Stimulated activated CD8-positive, alpha-beta memory T cell treated with anti-CD3 and anti-CD28 coated beads, Interleukin-15, amount 100 ng/mL, for 48 hours (primary cell): ENCODE data around the gene NT5C1B.
"Not testable (repeated sequence)": the region's sequence is repeated elsewhere in the genome, so short reads cannot be mapped to it uniquely, and the experiment has no call there.

Experiments
- DNase-seq, 2 donors: peaks; one replicate each; pipeline ENCODE4 v3.0.0-alpha.2; 2020; ENCODE audit warnings: low read depth in 2 of 2

NT5C1B gene

DNA sequence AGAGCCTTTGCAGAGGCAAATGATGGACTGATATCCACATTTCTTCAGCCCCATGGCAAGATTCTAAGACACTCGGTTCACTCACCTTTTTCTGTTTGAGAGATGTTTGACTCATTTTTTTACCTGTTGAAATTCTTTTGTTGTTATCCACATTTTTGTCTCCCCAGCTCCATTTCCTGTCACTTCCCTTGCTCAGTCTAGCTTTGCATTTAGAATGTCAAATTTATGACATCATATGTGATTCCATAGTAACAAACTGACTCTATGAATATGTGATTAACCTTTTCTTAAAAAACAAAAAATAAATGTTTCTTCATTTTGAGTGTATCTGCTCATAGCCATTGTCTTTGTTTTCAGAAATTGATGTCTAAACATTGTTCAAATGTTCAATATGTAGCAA, at the start of gene NT5C1B:
NT5C1B (minus strand) TSS at position 216 of the 400 bp plus-strand sequence; CDS start at position 115, 101 bp downstream.
- no peak for DNase-seq

DNA sequence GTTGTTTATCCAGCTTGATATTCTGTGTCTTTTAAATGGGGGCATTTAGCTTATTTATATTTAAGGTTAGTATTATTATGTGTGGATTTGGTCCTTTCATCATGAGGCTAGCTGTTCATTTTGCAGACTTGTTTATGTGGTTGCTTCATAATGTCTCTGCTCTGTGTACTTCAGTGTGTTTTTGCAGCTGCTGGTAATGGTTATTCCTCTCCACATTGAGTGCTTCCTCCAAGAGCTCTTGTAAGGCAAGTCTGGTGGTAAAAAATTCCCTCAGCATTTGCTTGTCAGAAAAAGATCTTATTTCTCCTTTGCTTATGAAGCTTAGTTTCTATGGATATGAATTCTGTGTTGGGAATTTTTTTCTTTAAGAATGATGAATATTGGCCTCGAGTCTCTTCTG, 47.8 kb upstream of the NT5C1B start:
- DNase-seq: no peak

DNA sequence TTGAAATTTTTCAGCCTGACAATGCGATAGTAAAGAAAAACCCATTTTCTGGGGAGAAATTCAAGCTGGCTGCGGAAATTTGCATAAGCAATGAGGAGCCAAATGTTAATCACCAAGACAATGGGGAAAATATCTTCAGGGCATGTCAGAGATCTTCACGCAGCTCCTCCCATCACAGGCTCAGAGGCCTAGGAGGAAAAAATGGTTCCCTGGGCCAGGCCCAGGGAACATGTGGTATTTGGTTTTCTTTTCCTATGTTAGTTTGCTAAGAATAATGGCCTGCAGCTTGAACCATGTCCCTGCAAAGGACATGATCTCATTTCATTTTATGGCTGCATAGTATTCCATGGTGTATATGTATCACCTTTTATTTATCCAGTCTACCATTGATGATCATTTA, 43.3 kb upstream of the NT5C1B start:
- DNase-seq: not testable (repeated sequence)

DNA sequence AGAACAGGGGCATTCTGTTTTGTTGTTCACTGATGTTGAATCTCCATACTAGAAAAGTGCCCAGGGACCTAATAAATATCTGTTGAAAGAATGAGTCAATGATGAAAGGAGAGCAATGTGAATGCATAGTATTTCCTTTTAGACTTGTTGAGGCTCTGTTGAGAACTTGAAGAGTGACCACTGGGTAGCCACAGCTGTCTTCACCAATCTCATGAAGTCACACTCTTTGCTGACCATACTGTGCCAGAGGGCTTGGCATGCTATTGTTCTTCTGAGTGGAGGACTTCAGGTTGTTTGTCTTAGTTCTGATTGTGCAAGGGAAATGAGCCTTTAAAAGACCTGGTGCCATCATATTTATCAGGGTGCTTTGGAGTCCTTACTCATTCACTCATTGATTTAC, 41.6 kb upstream of the NT5C1B start:
- no peak for DNase-seq

DNA sequence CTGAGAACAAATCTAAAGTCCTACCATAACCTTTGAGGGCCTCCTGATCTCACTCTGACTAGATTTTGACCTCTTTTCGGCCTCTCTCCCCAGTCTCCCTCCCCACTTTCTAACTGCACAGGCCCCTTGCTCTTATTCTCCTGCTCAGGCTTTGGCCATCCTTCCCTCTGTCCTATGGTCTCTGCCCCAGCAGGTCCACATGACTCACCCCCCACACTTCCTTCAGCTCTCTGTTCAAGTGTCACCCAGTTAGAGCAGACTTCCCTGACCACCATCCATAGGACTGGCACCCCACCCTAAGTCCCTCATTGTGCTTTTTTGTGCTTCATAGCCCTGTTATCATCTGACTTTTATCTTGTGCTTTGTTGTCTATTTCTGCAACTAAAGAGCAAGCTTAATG, 41.2 kb upstream of the NT5C1B start:
- no peak for DNase-seq

DNA sequence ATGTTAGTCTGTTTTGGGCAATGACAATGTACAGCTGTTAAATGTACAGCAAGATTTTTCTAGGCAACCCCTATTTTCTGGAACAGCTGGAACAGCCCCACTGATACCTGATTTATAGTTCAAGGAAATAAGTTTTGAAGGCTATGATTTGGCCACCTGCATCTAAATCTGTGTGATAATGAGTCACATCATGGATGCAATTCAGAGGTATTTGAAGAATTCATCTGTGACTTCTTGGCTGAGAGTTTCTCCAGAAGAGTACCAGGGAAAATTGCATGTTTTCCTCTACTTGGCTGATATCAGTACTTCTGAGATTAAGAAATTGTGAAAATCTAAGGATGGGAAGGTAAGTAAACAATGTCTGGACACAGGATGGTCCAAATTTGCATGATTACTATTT, 40.7 kb upstream of the NT5C1B start:
- no peak for DNase-seq

DNA sequence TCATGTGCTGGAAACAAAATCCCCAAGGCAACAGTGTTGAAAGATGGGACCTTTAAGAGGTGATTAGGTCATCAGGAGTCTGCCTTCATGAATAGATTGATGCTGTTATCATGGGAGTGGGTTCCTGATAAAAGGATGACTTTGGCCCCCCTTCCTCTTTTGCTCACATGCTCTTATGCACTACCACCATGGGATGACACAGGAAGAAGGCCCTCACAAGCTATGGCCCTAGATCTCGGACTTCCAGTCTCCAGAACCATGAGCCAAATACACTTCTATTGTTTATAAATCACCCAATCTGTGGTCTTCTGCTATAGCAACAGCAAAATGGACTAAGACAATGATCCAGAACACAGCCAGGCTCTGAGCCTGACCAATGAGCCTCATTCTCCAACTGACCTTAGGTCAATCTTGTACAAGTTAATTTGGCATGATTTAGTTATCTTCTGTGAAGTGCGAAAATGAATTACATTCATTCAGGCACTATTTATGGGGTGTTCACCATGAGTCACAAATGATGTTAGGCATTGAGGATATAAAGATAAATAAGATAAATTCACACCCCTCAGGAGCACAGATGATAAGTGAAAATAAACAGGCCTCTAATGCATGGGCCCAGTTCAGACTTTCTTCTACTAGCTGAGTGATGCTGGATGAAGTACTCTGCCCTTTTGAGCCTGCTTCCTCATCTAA, 37.7 kb upstream of the NT5C1B start:
- DNase-seq: no peak

DNA sequence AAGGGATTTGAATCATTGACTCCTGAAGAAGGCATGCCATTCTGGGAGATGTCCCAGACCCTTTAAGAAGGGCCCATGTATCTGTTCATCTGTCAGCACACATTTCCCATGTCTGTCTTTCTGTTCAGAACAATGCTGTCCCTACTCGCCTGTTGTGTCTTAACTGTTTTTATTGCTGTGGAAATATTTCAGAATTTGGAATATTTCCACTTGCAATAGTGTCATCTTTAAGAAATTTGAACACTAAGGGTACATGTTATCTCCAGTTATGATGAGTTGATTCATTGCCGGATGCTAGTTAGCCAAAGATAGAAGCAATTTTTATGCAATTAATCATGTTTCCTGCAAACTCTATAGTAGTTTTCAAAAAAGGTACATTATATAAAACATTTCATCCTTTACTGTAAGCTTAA, 36.9 kb upstream of the NT5C1B start:
- no peak for DNase-seq

DNA sequence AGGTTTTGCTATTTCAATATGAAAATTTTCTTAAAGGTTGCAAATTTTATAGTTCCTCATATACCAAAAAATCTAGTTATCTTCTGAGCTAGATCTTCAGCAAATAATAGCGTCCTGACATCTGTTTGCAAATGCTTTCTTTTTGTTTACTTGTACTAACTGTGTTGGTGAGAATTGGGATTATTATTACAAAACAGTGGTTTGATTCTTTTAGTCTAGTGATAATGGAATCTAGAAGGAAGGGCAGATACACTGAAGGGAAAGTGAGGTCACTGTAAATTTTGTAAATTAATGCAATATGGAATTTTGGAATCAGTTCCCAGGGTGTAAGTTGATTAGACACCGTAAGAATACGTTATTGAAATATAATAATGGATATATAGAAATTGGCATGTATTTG, 36.2 kb upstream of the NT5C1B start:
- no peak for DNase-seq

DNA sequence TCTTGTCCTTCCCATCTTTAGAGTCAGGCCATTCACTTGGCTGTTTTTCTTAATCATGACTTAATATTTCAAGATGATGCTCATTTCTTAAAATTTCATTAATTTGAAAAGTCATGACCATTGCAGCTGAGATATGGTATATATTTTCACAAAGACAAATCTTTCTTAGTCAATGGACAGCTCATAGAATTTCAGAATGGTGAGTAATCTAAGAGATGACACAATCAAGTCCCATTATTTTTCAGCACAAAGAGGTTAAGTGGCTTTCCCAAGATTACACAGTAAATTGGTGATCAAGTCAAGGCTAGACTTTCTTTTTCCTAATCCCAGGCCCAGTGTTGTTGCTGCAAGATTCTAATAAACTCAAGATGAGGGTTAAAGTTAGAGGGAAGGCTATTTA, 34.4 kb upstream of the NT5C1B start:
- no peak for DNase-seq

DNA sequence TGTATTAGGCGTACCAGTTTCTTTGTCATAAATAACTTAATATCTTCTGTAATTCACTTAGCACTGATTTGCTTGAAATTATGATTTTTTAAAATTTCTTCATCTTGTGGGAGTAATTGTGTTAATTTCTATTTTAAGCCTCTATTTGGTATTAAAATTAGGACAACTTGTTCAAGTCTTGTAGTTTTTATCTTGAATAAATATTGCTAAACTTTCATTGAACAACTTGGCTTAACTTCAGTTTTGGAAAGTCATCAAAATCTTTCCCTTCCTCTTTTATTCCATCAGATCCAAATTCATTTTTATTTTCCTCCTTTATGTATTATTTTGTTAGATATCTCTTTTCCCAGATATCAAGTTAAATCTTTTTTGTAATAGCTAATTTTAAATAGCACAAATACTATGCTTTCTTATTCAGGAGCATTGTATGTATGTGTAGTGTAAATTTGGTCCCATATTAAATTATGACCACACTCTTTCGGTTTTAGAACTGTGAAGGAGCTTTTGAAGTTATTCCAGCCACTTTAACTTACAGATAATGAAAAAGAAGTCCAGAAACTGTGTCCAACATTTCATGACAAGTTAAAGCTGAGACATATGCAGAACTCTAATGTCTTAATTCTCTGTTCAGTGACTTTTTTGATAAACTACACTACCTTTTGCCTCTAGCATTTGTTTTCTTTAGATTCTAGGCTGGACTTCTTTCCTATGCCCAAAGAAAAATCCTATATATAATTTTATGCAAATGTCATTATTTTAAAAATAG, 31.7 kb upstream of the NT5C1B start:
- DNase-seq: no peak

DNA sequence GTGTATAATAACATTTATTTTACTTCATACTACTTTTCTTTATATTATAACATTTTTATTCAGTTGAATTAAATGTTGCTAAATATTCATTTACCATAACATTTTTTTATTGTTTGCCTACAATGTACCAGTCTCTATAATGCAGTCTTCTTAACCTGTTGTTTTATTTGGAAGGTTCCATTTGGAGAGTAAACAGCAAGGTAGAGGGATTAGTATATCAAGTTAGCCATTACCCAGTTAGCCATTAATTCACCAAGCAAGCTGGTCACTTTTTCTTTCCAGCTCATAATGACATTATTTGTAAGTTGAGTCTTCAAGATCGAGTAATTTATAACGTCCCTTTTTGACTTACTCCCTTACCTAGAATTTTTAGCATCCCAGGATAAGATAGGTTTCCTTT, 29.7 kb upstream of the NT5C1B start:
- DNase-seq: no peak

DNA sequence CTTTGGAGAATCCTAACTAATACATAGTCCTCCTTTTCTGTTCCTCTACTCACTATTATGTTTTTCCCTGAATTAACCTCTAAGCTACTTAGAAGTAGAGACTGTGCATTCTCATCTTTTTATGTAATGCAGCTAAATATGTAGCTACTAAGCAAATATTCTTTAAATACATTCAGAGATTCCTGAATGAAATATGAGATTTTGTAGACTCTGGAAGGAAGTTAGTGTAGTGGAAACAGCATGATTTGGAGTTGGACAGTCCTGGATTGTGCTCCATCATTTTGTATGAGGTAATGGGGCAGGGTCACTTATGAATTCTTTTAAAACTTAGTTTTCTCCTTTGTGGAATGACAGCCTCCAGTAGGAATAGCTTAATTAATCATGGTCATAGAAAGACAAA, 24.7 kb upstream of the NT5C1B start:
- no peak for DNase-seq

DNA sequence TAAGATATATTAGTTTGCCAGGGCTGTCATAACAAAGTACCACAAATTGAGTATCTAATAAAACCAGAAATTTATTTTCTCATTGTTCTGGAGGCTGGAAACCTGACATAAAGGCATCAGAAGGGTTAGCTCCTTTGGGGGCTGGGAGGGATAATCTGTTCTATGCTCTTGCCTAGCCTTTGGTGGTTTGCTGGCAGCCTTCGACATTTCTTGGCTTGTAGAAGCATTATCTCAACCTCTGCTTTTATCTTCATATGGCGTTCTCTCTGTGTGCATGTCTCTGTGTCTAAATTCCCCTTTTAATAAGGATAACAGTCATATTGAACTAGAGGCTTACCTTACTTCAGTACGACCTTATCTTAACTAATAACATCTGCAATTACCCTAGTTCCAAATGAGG, 22.8 kb upstream of the NT5C1B start:
- no peak for DNase-seq

DNA sequence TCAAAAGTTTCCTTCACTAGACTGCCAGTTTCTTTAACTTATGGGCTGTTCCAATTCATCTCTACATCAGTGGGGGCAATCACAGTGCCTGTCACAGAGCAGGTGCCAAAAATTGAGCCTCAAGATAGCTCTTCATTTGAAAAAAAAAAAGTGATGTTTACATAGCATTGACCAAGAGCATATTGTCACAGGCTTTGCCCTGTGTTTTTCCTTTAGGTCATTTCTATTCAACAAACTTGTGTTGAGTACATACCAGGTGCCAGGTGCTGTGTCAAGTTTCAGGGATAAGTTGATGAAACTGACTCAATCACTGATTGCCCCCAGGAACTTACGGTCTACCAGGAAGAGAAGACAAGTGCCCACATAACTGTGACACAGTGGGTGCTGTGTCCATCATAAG, 22.2 kb upstream of the NT5C1B start:
- no peak for DNase-seq

DNA sequence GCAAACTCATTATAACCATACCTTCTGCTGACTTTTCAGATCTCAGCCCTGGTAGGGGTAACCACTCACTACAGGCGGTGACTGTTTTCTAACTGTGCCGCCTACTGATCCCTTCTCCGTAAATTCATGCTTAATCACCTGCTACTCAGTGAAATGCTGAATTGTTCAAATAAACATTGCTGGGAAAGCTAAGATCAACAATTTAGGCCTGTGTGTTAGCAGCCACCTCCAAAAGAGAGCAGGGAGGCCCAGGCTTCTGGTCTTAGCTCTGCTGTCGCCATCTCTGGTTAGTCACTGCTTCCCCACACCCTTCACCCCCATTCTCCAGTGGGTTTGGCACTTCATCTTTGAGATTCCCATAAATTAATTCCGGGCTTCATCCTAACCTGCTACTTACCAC, 21.8 kb upstream of the NT5C1B start:
- no peak for DNase-seq

DNA sequence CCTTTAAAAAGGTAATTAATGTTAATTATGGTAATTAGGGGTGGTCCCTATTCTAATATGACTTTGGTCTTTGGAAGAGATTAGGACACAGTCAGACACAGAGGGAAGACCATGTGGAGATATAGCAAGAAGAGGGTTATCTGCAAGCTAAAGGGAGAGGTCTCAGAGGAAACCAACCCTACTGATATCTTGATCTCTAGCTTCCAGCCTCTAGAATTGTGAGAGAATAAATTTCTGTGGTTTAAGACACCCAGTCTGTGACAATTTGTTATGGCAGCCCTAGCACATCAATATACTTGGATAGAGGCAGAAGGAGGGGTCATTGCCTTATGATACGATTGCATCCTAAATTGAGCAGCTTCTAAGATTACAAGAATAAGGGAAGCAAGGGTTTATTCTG, 21.3 kb upstream of the NT5C1B start:
- no peak for DNase-seq

DNA sequence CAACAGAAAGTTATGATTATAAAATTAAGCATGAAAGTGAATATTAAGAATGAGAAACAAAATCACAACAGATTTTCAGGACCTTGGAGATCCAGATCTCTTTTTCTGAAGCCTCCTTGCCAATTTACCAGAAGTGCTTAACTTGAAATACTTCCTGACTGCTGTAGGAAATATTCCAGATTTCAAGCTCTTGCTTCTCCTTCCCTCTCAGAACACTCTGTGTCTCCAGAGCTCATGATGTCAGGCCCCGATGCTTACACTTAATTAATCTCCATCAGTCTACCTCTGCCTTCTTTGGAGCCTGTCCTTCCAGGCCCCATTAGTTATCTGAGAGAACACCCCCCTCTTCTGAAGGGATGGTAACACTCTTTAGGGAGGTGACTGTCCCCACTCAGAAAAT, 20.7 kb upstream of the NT5C1B start:
- DNase-seq: no peak

DNA sequence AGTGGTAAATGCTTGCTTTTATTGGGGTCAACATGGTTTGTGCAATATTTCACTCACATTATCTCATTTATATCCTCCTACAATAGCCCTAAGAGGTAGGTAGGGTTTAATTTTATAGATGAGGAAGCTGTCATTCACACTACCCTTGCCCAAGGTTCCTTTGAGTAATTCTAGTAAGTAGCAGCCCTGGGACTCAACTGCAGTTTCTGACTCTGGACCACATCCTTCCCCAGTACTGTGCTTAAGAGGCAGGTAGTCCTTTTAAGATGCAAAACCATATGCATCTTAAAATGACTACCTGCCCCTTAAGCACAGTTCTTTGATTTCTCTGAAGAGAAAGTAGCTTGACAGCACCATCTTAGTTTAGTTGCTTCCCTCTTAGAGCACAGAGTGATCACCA, 15.7 kb upstream of the NT5C1B start:
- no peak for DNase-seq

DNA sequence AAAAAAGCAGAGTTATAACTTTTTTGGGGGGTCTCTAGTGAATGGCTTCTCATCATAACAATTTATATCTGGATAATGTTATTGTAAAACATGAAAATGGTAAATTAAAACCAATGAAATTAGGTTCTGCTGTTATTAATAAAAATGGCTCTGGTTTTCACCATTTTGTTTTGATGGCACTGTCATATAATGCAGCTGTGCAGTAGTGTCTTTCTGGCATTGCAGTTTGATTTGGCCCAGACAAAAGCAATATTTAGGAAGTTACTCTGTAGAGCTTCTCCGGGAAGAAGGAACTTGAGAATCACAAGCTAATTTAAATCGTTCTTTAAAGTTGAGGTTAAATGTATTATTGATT, 15.1 kb upstream of the NT5C1B start:
- DNase-seq: no peak

DNA sequence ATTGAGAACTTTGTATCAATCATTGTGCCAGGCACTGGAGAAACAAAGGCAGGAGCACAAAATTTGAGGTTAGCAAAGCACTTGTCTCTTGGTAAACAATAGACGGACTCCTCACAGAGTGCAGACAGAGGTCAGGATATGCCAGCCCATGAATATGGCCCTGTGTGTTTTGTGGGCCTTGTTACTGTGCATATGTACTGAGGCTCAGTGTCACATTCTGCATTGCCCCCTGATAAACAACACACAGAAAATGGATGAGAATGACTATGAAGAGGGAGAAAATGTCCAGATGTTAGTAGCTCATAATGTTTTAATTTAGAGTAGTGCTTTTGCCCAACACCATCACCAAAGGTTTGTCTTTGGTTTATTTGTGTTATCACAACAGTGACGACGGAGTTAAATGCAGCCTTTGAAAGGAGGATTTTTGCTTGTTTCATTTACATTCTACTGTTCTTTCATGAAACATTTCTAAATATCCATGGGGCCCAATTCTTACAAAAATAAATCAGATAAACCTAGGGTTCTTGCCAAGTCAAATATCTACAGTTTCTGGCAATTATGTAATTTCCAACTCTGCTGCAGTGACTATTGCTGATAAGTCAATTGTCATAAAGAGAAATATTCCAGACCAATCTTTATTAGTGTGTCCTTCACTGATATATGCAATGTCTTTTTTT, 14.6 kb upstream of the NT5C1B start:
- no peak for DNase-seq

DNA sequence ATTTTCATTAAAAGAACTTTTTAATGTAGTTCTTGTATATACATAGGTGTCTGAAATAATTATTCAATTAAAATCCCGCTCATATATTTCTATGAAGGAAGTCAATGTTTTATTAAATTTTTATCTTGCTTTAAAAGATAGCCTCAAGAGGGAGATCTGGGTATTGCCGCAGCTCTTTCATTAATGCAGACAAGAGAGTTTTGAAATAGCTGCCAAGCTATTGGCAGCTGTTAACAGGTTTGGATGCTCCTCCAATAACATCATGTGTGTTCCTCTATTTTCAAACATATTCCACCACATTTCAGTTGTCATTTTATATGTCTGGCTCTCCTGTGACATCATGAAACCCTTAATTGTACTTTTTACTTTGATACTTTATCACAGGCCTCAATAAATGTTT, 12.9 kb upstream of the NT5C1B start:
- no peak for DNase-seq

DNA sequence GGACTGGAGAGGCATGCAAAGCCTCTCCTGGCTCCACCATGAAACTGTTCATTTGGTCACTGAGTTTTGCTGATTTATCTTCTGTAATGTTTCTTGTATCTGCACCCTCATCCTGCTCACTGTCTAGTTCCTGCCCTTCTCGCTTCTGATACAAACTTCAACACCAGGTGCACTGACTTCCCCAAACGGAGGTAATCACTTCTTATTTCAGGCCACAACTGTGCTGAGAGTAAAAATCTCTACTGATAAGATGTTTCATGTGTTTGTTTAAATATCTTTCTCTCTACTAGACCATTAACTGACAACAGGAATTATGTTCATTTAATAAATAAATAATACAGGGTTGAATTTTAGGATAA, 10.9 kb upstream of the NT5C1B start:
- no peak for DNase-seq
